ENCODE data around the gene LEF1. TPM values are rescaled to one million over a fixed set of nuclear protein-coding genes. Genes with fewer than 3 reads are reported as not detected.
A peak's percentile ranks its signal among the peaks of the same experiment; 100 is the strongest.

Gene LEF1
- total and polyA plus RNA-seq, 2 donors (not counting 3 experiments of a cell fraction or from before 2014, with no cell fraction given): 0.46 TPM; not detected in 1

DNA sequence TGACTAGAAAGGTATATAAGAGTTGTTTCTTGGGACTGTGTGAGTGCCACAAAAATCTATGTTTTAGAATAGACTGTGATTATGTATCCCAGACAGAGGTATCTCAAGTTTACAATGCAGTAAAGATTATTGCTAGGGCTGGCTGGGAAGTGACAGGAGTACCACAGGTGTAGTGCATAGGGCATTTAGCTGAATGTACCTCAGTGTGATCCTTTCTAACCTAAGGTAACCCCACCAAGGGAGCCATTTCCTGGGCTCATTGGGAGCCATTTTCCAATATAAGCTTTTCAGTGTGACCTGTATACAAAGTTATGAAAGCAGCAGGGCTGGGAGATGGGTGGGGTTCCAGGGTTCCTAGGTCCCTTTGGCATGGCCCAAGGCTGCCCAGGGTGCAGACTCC lies 6.1 kb upstream of the LEF1 start:
- Histone ChIP-seq H3K27me3 (ENCODE audit: control insufficient read depth in 2 of 2, insufficient read depth in 2 of 2, low read length in 2 of 2) (peaks cover 42 to 52% of the 10 kb centered on the region in 2 experiments), H3K36me3 (ENCODE audit: control insufficient read depth in 2 of 2, extremely low read depth in 1 of 2, insufficient read depth in 2 of 2, low read length in 2 of 2) (no peaks in the 10 kb centered on the region), H3K27ac (ENCODE audit: insufficient read depth, low read depth, low read length) (no peak overlapping the region), H3K4me3 (replicated peaks in 1 of 3; ENCODE audit: insufficient read depth in 1 of 3, low read depth in 1 of 3, low read length in 3 of 3) (no peak overlapping the region), H3K9ac (replicated peaks; ENCODE audit: extremely low read depth, insufficient read depth, low read length) (no peak overlapping the region), H3K79me2 (ENCODE audit: control insufficient read depth, insufficient read depth, low read length) (no peaks in the 10 kb centered on the region), H4K20me1 (replicated peaks; ENCODE audit: control insufficient read depth, extremely low read depth, insufficient read depth, low read length) (peaks cover 4% of the 10 kb centered on the region), H3K4me2 (ENCODE audit: insufficient read depth, low read length) (no peak overlapping the region), H3K9me1 (replicated peaks; ENCODE audit: control insufficient read depth, extremely low read depth, insufficient read depth, low read length) (no peaks in the 10 kb centered on the region), H3K4me1 (ENCODE audit: control insufficient read depth, extremely low read depth, insufficient read depth, low read length) (peaks cover 2% of the 10 kb centered on the region), H3K9me3 (replicated peaks; ENCODE audit: control insufficient read depth, insufficient read depth, low read length) (no peaks in the 10 kb centered on the region), H2AFZ (ENCODE audit: low read depth, low read length) (no peak overlapping the region)
- ChIA-PET CTCF (no interaction called here), POLR2A (no interaction called here)
- intact Hi-C loops (cut with micrococcal nuclease) (no loop called here), dilution Hi-C loops (cut with MboI; ENCODE audit: extremely low pct_ligation_motif_present, low sequenced_read_pairs) (no loop called here)
- no peak for DNase-seq (ENCODE audit: low read depth, low spot score)
- no peak for FAIRE-seq
- TF ChIP-seq MYC (IDR thresholded peaks at IDR 0.05; ENCODE audit: low read depth, low read length) (no peak), EZH2 (IDR thresholded peaks at IDR 0.05; ENCODE audit: borderline replicate concordance, low read depth, low read length, severe bottlenecking) (no peak), POLR2AphosphoS5 (IDR thresholded peaks at IDR 0.05; ENCODE audit: insufficient read depth, low read depth, low read length) (no peak)
- TF ChIP-seq, protein P1, sequence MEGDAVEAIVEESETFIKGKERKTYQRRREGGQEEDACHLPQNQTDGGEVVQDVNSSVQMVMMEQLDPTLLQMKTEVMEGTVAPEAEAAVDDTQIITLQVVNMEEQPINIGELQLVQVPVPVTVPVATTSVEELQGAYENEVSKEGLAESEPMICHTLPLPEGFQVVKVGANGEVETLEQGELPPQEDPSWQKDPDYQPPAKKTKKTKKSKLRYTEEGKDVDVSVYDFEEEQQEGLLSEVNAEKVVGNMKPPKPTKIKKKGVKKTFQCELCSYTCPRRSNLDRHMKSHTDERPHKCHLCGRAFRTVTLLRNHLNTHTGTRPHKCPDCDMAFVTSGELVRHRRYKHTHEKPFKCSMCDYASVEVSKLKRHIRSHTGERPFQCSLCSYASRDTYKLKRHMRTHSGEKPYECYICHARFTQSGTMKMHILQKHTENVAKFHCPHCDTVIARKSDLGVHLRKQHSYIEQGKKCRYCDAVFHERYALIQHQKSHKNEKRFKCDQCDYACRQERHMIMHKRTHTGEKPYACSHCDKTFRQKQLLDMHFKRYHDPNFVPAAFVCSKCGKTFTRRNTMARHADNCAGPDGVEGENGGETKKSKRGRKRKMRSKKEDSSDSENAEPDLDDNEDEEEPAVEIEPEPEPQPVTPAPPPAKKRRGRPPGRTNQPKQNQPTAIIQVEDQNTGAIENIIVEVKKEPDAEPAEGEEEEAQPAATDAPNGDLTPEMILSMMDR (IDR thresholded peaks at IDR 0.05; ENCODE audit: extremely low read depth in 1 of 2, insufficient read depth in 1 of 2, low read depth in 1 of 2, low read length in 2 of 2): no peak
- BruUV-seq (replicated peaks): no TSS peak

DNA sequence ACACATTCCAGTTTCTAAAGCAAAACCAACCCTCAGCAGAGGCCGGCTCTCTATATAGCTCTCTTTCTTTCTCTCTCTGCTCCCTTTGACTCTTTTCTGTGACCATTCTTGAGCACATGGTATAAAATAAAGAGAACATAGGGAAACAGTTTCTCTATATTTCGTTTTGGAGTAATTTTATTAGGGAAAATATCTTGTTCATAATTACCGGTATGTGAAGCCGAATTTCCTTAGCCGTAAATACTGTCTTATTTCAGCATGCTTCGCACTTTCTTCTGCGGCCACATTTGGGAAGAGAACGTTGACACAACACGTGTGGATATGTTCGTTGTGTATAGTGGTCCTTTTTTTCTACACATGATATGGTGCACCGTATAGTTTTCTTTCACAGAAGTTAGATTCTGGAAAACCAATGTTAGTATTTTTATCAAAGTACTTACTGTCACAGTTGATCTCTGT lies 4.9 kb upstream of the LEF1 start:
- ChIA-PET CTCF (no interaction called here), POLR2A (no interaction called here)
- Histone ChIP-seq H3K4me1 (ENCODE audit: control insufficient read depth, extremely low read depth, insufficient read depth, low read length) (peaks cover 2% of the 10 kb centered on the region), H3K4me3 (replicated peaks in 1 of 3; ENCODE audit: insufficient read depth in 1 of 3, low read depth in 1 of 3, low read length in 3 of 3) (peak overlapping the region in 2 of 3 experiments; percentile 38 to 50), H3K27me3 (ENCODE audit: control insufficient read depth in 2 of 2, insufficient read depth in 2 of 2, low read length in 2 of 2) (peaks cover 54 to 64% of the 10 kb centered on the region in 2 experiments), H4K20me1 (replicated peaks; ENCODE audit: control insufficient read depth, extremely low read depth, insufficient read depth, low read length) (peaks cover 4% of the 10 kb centered on the region), H3K9me1 (replicated peaks; ENCODE audit: control insufficient read depth, extremely low read depth, insufficient read depth, low read length) (no peaks in the 10 kb centered on the region), H3K9me3 (replicated peaks; ENCODE audit: control insufficient read depth, insufficient read depth, low read length) (no peaks in the 10 kb centered on the region), H2AFZ (ENCODE audit: low read depth, low read length) (peak overlapping the region; percentile 49), H3K79me2 (ENCODE audit: control insufficient read depth, insufficient read depth, low read length) (no peaks in the 10 kb centered on the region), H3K4me2 (ENCODE audit: insufficient read depth, low read length) (peak overlapping the region; percentile 47), H3K9ac (replicated peaks; ENCODE audit: extremely low read depth, insufficient read depth, low read length) (peak overlapping the region; percentile 14), H3K27ac (ENCODE audit: insufficient read depth, low read depth, low read length) (no peak overlapping the region), H3K36me3 (ENCODE audit: control insufficient read depth in 2 of 2, extremely low read depth in 1 of 2, insufficient read depth in 2 of 2, low read length in 2 of 2) (no peaks in the 10 kb centered on the region)
- TF ChIP-seq POLR2A (IDR thresholded peaks at IDR 0.05; ENCODE audit: low read depth, low read length) (no peak), POLR2AphosphoS5 (IDR thresholded peaks at IDR 0.05; ENCODE audit: insufficient read depth, low read depth, low read length) (no peak), JUN (IDR thresholded peaks at IDR 0.05; ENCODE audit: borderline replicate concordance, insufficient read depth, insufficient read length, low read depth) (no peak), GATA2 (IDR thresholded peaks at IDR 0.05; ENCODE audit: insufficient read depth, insufficient read length, low read depth, low read length) (no peak), EZH2 (IDR thresholded peaks at IDR 0.05; ENCODE audit: borderline replicate concordance, low read depth, low read length, severe bottlenecking) (no peak), MYC (IDR thresholded peaks at IDR 0.05; ENCODE audit: low read depth, low read length) (no peak), FOS (IDR thresholded peaks at IDR 0.05; ENCODE audit: borderline replicate concordance, insufficient read depth, low read length) (no peak)
- TF ChIP-seq, protein P2, sequence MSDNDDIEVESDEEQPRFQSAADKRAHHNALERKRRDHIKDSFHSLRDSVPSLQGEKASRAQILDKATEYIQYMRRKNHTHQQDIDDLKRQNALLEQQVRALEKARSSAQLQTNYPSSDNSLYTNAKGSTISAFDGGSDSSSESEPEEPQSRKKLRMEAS (IDR thresholded peaks at IDR 0.05; ENCODE audit: insufficient read depth, insufficient read length): no peak
- TF ChIP-seq, protein P1 (IDR thresholded peaks at IDR 0.05; ENCODE audit: extremely low read depth in 1 of 2, insufficient read depth in 1 of 2, low read depth in 1 of 2, low read length in 2 of 2): no peak
- BruUV-seq (replicated peaks): no TSS peak
- dilution Hi-C loops (cut with MboI; ENCODE audit: extremely low pct_ligation_motif_present, low sequenced_read_pairs) (no loop called here), intact Hi-C loops (cut with micrococcal nuclease) (no loop called here)
- FAIRE-seq (no peak), DNase-seq (ENCODE audit: low read depth, low spot score) (no peak)

All from endothelial cell of umbilical vein (primary cell).